Measurements from ENCODE around the gene GARS1. TPM values are rescaled to one million over a fixed set of nuclear protein-coding genes. Genes with fewer than 3 reads are reported as not detected.
"Not testable (repeated sequence)": the region's sequence is repeated elsewhere in the genome, so short reads cannot be mapped to it uniquely, and the experiment has no call there.

The GARS1 gene
- total RNA-seq, 1 donor from 2014 or later: 517 TPM

DNA sequence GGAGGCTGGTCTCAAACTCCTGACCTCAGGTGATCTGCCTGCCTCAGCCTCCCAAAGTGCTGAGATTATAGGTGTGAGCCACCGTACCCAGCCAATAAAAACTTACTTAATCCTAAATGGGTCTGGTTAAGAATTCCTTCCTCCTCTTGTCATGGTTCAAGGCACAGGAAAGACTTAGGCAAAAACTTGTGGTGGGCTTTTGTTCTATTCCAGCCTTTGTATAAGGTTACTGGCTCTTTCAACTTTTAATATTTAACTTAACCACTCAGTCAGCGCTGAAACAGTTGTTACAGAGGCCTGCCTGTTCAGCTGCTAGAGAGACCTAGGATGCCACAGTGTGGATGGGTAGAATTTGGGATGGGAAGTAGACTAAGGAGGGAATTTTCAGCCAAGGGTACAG lies 28.1 kb upstream of the GARS1 start:
- H3K9ac ChIP-seq (ENCODE audit: low read length): no peak overlapping the region
- peaks cover 25% of the 10 kb centered on the region for H3K36me3 Mint-ChIP-seq (ENCODE audit: low read depth, unreplicated experiment)
- H3K79me2 ChIP-seq (ENCODE audit: insufficient read depth, low read length): no peaks in the 10 kb centered on the region
- TF ChIP-seq, protein P1, sequence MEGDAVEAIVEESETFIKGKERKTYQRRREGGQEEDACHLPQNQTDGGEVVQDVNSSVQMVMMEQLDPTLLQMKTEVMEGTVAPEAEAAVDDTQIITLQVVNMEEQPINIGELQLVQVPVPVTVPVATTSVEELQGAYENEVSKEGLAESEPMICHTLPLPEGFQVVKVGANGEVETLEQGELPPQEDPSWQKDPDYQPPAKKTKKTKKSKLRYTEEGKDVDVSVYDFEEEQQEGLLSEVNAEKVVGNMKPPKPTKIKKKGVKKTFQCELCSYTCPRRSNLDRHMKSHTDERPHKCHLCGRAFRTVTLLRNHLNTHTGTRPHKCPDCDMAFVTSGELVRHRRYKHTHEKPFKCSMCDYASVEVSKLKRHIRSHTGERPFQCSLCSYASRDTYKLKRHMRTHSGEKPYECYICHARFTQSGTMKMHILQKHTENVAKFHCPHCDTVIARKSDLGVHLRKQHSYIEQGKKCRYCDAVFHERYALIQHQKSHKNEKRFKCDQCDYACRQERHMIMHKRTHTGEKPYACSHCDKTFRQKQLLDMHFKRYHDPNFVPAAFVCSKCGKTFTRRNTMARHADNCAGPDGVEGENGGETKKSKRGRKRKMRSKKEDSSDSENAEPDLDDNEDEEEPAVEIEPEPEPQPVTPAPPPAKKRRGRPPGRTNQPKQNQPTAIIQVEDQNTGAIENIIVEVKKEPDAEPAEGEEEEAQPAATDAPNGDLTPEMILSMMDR (IDR thresholded peaks at IDR 0.05; ENCODE audit: insufficient read depth, low read depth, low read length): no peak
- no peak for TF ChIP-seq EZH2 (IDR thresholded peaks at IDR 0.05; ENCODE audit: insufficient read depth, low read length)
- no peak overlapping the region for H3K27ac ChIP-seq (ENCODE audit: low read depth, low read length)
- FAIRE-seq: no peak
- H3K27me3 ChIP-seq (ENCODE audit: insufficient read depth, low read length): no peaks in the 10 kb centered on the region
- H2AFZ ChIP-seq (ENCODE audit: low read depth, low read length): no peak overlapping the region
- H3K4me3 Mint-ChIP-seq (ENCODE audit: unreplicated experiment): no peak overlapping the region
- H4K20me1 ChIP-seq (ENCODE audit: insufficient read depth, low read length): peaks cover 15% of the 10 kb centered on the region
- H3K27me3 Mint-ChIP-seq (ENCODE audit: low read depth, unreplicated experiment): no peaks in the 10 kb centered on the region
- H3K27ac Mint-ChIP-seq (ENCODE audit: unreplicated experiment): no peak overlapping the region
- peaks cover 15% of the 10 kb centered on the region for H3K4me1 Mint-ChIP-seq (ENCODE audit: low read depth, unreplicated experiment)
- no peak overlapping the region for H3K4me3 ChIP-seq (ENCODE audit: insufficient read depth, low read depth, low read length)
- peaks cover 24% of the 10 kb centered on the region for H3K4me1 ChIP-seq (ENCODE audit: insufficient read depth, low read length)
- peaks cover 16% of the 10 kb centered on the region for H3K36me3 ChIP-seq (ENCODE audit: insufficient read depth, low read length)
- H3K9me3 Mint-ChIP-seq (ENCODE audit: unreplicated experiment): no peaks in the 10 kb centered on the region
- H3K4me2 ChIP-seq (ENCODE audit: low read length): no peak overlapping the region
- no peak for DNase-seq (ENCODE audit: low read depth)
- no peaks in the 10 kb centered on the region for H3K9me3 ChIP-seq (ENCODE audit: insufficient read depth, low read depth, low read length)

DNA sequence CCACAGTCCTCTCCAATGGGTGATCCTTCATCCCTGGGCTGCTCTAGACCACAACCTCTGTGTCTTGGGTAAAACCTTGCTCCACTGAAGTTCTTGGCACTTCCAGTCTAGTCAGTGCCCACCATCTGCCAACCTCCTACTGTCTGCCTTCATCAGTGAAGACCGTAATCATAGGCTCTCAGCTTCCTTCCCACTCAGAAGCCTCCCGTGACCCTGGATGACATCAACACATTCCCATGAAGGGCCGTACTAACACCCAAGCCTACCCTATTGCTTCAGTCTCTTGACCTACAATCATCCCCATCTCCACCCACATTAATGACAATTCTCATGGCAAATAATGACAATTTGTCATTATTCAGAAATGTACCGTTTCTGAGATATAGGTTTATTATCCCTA lies 27.6 kb upstream of the GARS1 start:
- H3K79me2 ChIP-seq (ENCODE audit: insufficient read depth, low read length): no peaks in the 10 kb centered on the region
- no peaks in the 10 kb centered on the region for H3K27me3 ChIP-seq (ENCODE audit: insufficient read depth, low read length)
- H3K9me3 Mint-ChIP-seq (ENCODE audit: unreplicated experiment): no peaks in the 10 kb centered on the region
- no peak for FAIRE-seq
- peak overlapping the region; percentile 16 for H3K27ac Mint-ChIP-seq (ENCODE audit: unreplicated experiment)
- H3K4me1 Mint-ChIP-seq (ENCODE audit: low read depth, unreplicated experiment): peaks cover 15% of the 10 kb centered on the region
- H3K9ac ChIP-seq (ENCODE audit: low read length): no peak overlapping the region
- H3K4me2 ChIP-seq (ENCODE audit: low read length): no peak overlapping the region
- DNase-seq (ENCODE audit: low read depth): no peak
- H3K9me3 ChIP-seq (ENCODE audit: insufficient read depth, low read depth, low read length): no peaks in the 10 kb centered on the region
- H3K4me3 ChIP-seq (ENCODE audit: insufficient read depth, low read depth, low read length): no peak overlapping the region
- peaks cover 15% of the 10 kb centered on the region for H4K20me1 ChIP-seq (ENCODE audit: insufficient read depth, low read length)
- no peak overlapping the region for H3K4me3 Mint-ChIP-seq (ENCODE audit: unreplicated experiment)
- no peak overlapping the region for H3K27ac ChIP-seq (ENCODE audit: low read depth, low read length)
- peaks cover 21% of the 10 kb centered on the region for H3K4me1 ChIP-seq (ENCODE audit: insufficient read depth, low read length)
- H3K36me3 Mint-ChIP-seq (ENCODE audit: low read depth, unreplicated experiment): peaks cover 26% of the 10 kb centered on the region
- no peaks in the 10 kb centered on the region for H3K27me3 Mint-ChIP-seq (ENCODE audit: low read depth, unreplicated experiment)
- H2AFZ ChIP-seq (ENCODE audit: low read depth, low read length): no peak overlapping the region
- TF ChIP-seq EZH2 (IDR thresholded peaks at IDR 0.05; ENCODE audit: insufficient read depth, low read length): no peak
- TF ChIP-seq, protein P1 (IDR thresholded peaks at IDR 0.05; ENCODE audit: insufficient read depth, low read depth, low read length): no peak
- H3K36me3 ChIP-seq (ENCODE audit: insufficient read depth, low read length): peaks cover 16% of the 10 kb centered on the region

DNA sequence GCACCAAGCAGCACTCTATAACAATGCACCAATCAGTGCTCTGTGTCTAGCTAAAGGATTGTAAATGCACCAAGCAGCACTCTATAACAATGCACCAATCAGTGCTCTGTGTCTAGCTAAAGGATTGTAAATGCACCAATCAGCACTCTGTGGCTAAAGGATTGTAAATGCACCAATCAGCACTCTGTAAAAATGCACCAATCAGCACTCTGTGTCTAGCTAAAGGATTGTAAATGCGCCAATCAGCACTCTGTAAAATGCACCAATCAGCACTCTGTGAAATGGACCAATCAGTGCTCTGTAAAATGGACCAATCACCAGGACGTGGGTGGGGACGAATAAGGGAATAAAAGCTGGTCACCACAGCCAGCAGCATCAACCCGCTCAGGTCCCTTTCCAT lies 24.4 kb upstream of the GARS1 start:
- not testable (repeated sequence) for H3K9ac ChIP-seq (ENCODE audit: low read length); H3K4me1 Mint-ChIP-seq (ENCODE audit: low read depth, unreplicated experiment)

More for the DNA sequence above, 24.4 kb upstream of the GARS1 start:
- H2AFZ ChIP-seq (ENCODE audit: low read depth, low read length); H3K4me3 Mint-ChIP-seq (ENCODE audit: unreplicated experiment); H3K27ac ChIP-seq (ENCODE audit: low read depth, low read length); H3K9me3 ChIP-seq (ENCODE audit: insufficient read depth, low read depth, low read length); H3K4me1 ChIP-seq (ENCODE audit: insufficient read depth, low read length); H3K27me3 ChIP-seq (ENCODE audit: insufficient read depth, low read length); H3K4me3 ChIP-seq (ENCODE audit: insufficient read depth, low read depth, low read length); H3K9me3 Mint-ChIP-seq (ENCODE audit: unreplicated experiment); H4K20me1 ChIP-seq (ENCODE audit: insufficient read depth, low read length); H3K79me2 ChIP-seq (ENCODE audit: insufficient read depth, low read length); FAIRE-seq; H3K27me3 Mint-ChIP-seq (ENCODE audit: low read depth, unreplicated experiment); H3K4me2 ChIP-seq (ENCODE audit: low read length); H3K27ac Mint-ChIP-seq (ENCODE audit: unreplicated experiment); DNase-seq (ENCODE audit: low read depth): not testable (repeated sequence)
- H3K36me3 Mint-ChIP-seq (ENCODE audit: low read depth, unreplicated experiment): peaks cover 30% of the 10 kb centered on the region
- peaks cover 16% of the 10 kb centered on the region for H3K36me3 ChIP-seq (ENCODE audit: insufficient read depth, low read length)
